GM12878 (cell line): ENCODE measurements around the gene LAMA2. TPM values are rescaled to one million over a fixed set of nuclear protein-coding genes. Genes with fewer than 3 reads are reported as not detected.
"Not testable (repeated sequence)": the region's sequence is repeated elsewhere in the genome, so short reads cannot be mapped to it uniquely, and the experiment has no call there.

Experiments
- ATAC-seq: fragments of 200-7000 bp; cut with Tn5 transposase; 3 replicates; pipeline ENCODE4 v1.9.1; 2020; ENCODE audit warnings: mild to moderate bottlenecking, moderate library complexity
- BruUV-seq: library from RNA; stranded (reverse); fragments of 400-500 nt; replicated peaks from 2 replicates; lab custom pipeline; 2021; lab: Mats Ljungman, UMichigan
- CTCF ChIA-PET: fragments of 300-600 bp; sonication (Branson Sonifier 250); formaldehyde crosslinking; extraction: SDS; loops from one replicate; lab custom pipeline; 2021; ENCODE audit warnings: inconsistent platforms; lab: Yijun Ruan, JAX
- POLR2A ChIA-PET: fragments of 350-600 bp; formaldehyde crosslinking; extraction: SDS; loops from one replicate; lab custom pipeline; 2021; ENCODE audit warnings: inconsistent platforms; lab: Charles Lee
- RAD21 ChIA-PET: fragments of 300-600 bp; sonication (Branson Sonifier 250); formaldehyde crosslinking; loops from one replicate; lab custom pipeline; 2023; ENCODE audit warnings: antibody characterized with exemption; ENCODE audit not compliant: unreplicated experiment; lab: Charles Lee
- SMC1A ChIA-PET: fragments of 300-600 bp; sonication (Branson Sonifier 250); formaldehyde crosslinking; loops from one replicate; lab custom pipeline; 2023; ENCODE audit not compliant: unreplicated experiment, uncharacterized antibody; lab: Charles Lee
- DNase-seq: peaks from one replicate; pipeline ENCODE4 v3.0.0-alpha.2; 2011; ENCODE audit warnings: low read depth, low spot score
- FAIRE-seq: peaks from 3 replicates; lab custom pipeline; 2011; peaks lifted over from hg19 to GRCh38; lab: Jason Lieb, UNC
- H2AFZ ChIP-seq: 2 replicates; pipeline ENCODE4 v1.6.0; 2011; ENCODE audit warnings: low read depth, low read length, control low read depth; ENCODE audit not compliant: control insufficient read depth
- H3K27ac ChIP-seq: 2 replicates; pipeline ENCODE4 v1.5.1; 2011; ENCODE audit warnings: control low read depth; ENCODE audit not compliant: control insufficient read depth, insufficient read depth
- H3K27me3 ChIP-seq, 2 experiments: replicated peaks in 1 of 2; 2 replicates each; pipeline versions ENCODE4 v1.6.0 to v1.6.1; 2011; ENCODE audit warnings: low read length in 1 of 2; ENCODE audit not compliant: control insufficient read depth in 2 of 2, insufficient read depth in 2 of 2
- H3K36me3 ChIP-seq, 2 experiments: 2 replicates each; pipeline ENCODE4 v1.5.1; 2011; ENCODE audit warnings: low read length in 1 of 2; ENCODE audit not compliant: control insufficient read depth in 2 of 2, insufficient read depth in 2 of 2
- H3K4me1 ChIP-seq: 2 replicates; pipeline ENCODE4 v1.6.1; 2011; ENCODE audit warnings: mild to moderate bottlenecking, low read length, moderate library complexity, mixed read lengths; ENCODE audit not compliant: control insufficient read depth, insufficient read depth
- H3K4me2 ChIP-seq: 2 replicates; pipeline ENCODE4 v1.6.0; 2011; ENCODE audit warnings: control low read depth; ENCODE audit not compliant: control insufficient read depth, insufficient read depth
- H3K4me3 ChIP-seq: fragments of 200-600 bp; sonication (generic); 2 replicates; pipeline ENCODE4 v1.5.1; 2016
- H3K79me2 ChIP-seq: 2 replicates; pipeline ENCODE4 v1.6.0; 2011; ENCODE audit warnings: low read length; ENCODE audit not compliant: control insufficient read depth, insufficient read depth
- H3K9ac ChIP-seq: 2 replicates; pipeline ENCODE4 v1.8.0; 2011; ENCODE audit warnings: low read length, control low read depth, mixed read lengths; ENCODE audit not compliant: control insufficient read depth, insufficient read depth
- H3K9me3 ChIP-seq: replicated peaks from 3 replicates; pipeline ENCODE4 v1.5.1; 2011; ENCODE audit warnings: mild to moderate bottlenecking, low read length; ENCODE audit not compliant: control insufficient read depth, insufficient read depth
- H4K20me1 ChIP-seq: 2 replicates; pipeline ENCODE4 v1.6.0; 2011; ENCODE audit not compliant: control insufficient read depth, insufficient read depth
- CEBPZ ChIP-seq: fragments of 150-350 bp; IDR thresholded peaks from 2 replicates; pipeline ENCODE4 v1.6.1; 2016; ENCODE audit warnings: low read depth, low read length
- IKZF1 ChIP-seq: fragments of 450-650 bp; conservative IDR thresholded peaks from 2 replicates; pipeline ENCODE4 v1.6.1; 2017; ENCODE audit warnings: antibody characterized with exemption, mild to moderate bottlenecking
- IRF4 ChIP-seq: IDR thresholded peaks from 2 replicates; pipeline ENCODE4 v1.6.1; 2011; ENCODE audit warnings: low read depth, low read length
- KDM1A ChIP-seq: fragments of 200-600 bp; sonication (generic); IDR thresholded peaks from 2 replicates; pipeline ENCODE4 v1.6.1; 2016; ENCODE audit warnings: borderline replicate concordance
- NR2F1 ChIP-seq: fragments of 450-650 bp; conservative IDR thresholded peaks from 2 replicates; pipeline ENCODE4 v1.6.1; 2017; ENCODE audit warnings: mild to moderate bottlenecking
- SKIL ChIP-seq: fragments of 450-650 bp; IDR thresholded peaks from 2 replicates; pipeline ENCODE4 v1.6.1; 2017; ENCODE audit warnings: mild to moderate bottlenecking, low read depth, inconsistent platforms; ENCODE audit not compliant: poor library complexity, severe bottlenecking
- WGBS: methylation state at CpG from one replicate; pipeline ENCODE4 v1.1.6; 2016; ENCODE audit warnings: low lambda C conversion rate; ENCODE audit not compliant: insufficient replicate concordance, insufficient coverage; ENCODE audit errors: missing lambda C conversion rate; 5-methylcytosine and 5-hydroxymethylcytosine counted together
- in situ Hi-C: fragments of 300-500 bp; cut with MboI; formaldehyde crosslinking; loops from 9 replicates; pipeline ENCODE4 v1.14.3; 2018; ENCODE audit warnings: mixed read lengths
- intact Hi-C: fragments of 100-400 bp; cut with micrococcal nuclease; formaldehyde crosslinking; loops from one replicate; pipeline ENCODE4 v1.14.2; 2022; ENCODE audit not compliant: unreplicated experiment
- polyA plus RNA-seq, 11 experiments: library from polyadenylated mRNA; depleted of rRNA in 4 of 11; unstranded in 6 of 11; stranded (reverse) in 5 of 11; fragments of >200 nt; fragmentation: Nextera tagmentation in 4 of 11; fragmentation: Illumina TruSeq in 1 of 11; extraction: Ambion mirVana in 4 of 11; extraction: Trizol in 1 of 11; gene quantifications; 1 replicate in 1 of 11; 2 replicates in 10 of 11; pipeline versions ENCODE4 v1.2.1 to v1.2.3, GENCODE V29; 2011 to 2016; ENCODE audit warnings: inconsistent platforms in 2 of 11, missing spikeins in 2 of 11, low read depth in 1 of 11
- total RNA-seq, 4 experiments: library from RNA; depleted of rRNA in 3 of 4; stranded (reverse); fragments of >200 nt in 3 of 4; fragmentation: Illumina TruSeq in 1 of 4; extraction: Trizol in 1 of 4; gene quantifications; 2 replicates each; pipeline versions ENCODE4 v1.2.1 to v1.2.3, GENCODE V29; 2013 to 2021

LAMA2 gene
- total and polyA plus RNA-seq, 10 of the 15 experiments (the other 5 are each of a cell fraction or from before 2014, with no cell fraction given) = 0.04 to 2.0 (median 0.37) TPM; not detected in 1

- TF ChIP-seq CEBPZ = no peak
- no peak for TF ChIP-seq IRF4
- TF ChIP-seq SKIL = no peak
- no peak for TF ChIP-seq NR2F1
- TF ChIP-seq IKZF1 = no peak
- no peak for TF ChIP-seq KDM1A
- TF ChIP-seq, all 136 proteins: peak for 0
Measured at GRCh38 chr6:129050086-129050485, 167.1 kb downstream of the LAMA2 start (continued).

GRCh38 chr6:129053143-129053542 lies 170.2 kb downstream of the LAMA2 start:
- ATAC-seq, FAIRE-seq, SMC1A ChIA-PET, H2AFZ ChIP-seq, H3K27ac ChIP-seq, H3K4me1 ChIP-seq, H3K4me3 ChIP-seq, in situ Hi-C loops, H3K4me2 ChIP-seq, DNase-seq, H3K36me3 ChIP-seq, CTCF ChIA-PET, H3K27me3 ChIP-seq, H4K20me1 ChIP-seq, RAD21 ChIA-PET, intact Hi-C loops, POLR2A ChIA-PET, H3K9ac ChIP-seq, H3K9me3 ChIP-seq, BruUV-seq, H3K79me2 ChIP-seq: not testable (repeated sequence)
- 61% methylated on average over 13 of the region's 13 CpGs for WGBS
